ENCODE measurements around the gene PTPRZ1.

The PTPRZ1 gene

DNA sequence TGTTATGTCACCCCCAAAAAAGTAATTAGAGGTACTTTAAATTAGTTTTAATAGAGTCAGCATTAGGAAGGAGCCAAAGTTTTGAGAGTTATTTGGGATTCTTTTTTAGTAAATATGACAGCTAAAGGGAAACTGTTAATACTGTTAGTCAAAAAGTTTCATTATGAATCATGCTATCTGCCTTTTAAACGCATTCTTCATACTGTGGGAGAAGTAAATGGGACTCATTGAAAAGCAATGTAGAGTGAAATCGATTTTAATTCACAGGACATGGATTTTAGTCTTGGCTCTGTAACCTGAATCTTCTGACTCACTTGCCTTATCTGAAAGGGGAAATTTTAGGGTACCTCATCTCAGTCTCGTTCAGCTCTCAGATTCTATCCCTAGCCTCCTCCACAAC, 165.9 kb downstream of the PTPRZ1 start:
- Mint-ChIP-seq H3K9me3 (no peaks in the 10 kb centered on the region), H3K27me3 (no peaks in the 10 kb centered on the region), H3K4me3 (no peak overlapping the region), H3K27ac (no peak overlapping the region), H3K4me1 (no peaks in the 10 kb centered on the region)
- no peak for DNase-seq
- ATAC-seq = no peak

DNA sequence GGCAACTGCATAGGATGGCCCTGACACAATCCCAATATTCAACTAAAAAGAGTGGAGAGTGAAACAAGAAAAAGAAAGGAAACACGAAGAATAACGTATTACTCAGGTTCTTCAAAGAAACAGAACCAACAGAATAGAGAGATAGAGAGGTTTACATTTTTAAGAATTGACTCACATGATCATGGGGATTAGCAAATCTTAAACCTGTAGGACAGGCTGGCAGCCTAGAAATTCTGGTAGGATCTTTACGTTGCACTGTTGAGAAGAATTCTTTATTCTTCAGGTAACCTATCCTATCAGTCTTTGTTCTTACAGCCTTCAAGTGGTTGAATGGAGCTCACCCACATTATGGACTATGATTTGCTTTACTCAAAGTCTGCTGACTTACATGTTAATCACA, 167.2 kb downstream of the PTPRZ1 start:
- ATAC-seq (no peak), DNase-seq (no peak)
- no peak overlapping the region for H3K4me3 Mint-ChIP-seq
- no peaks in the 10 kb centered on the region for H3K4me1 Mint-ChIP-seq
- no peak overlapping the region for H3K27ac Mint-ChIP-seq
- H3K9me3 Mint-ChIP-seq = no peaks in the 10 kb centered on the region
- no peaks in the 10 kb centered on the region for H3K27me3 Mint-ChIP-seq

DNA sequence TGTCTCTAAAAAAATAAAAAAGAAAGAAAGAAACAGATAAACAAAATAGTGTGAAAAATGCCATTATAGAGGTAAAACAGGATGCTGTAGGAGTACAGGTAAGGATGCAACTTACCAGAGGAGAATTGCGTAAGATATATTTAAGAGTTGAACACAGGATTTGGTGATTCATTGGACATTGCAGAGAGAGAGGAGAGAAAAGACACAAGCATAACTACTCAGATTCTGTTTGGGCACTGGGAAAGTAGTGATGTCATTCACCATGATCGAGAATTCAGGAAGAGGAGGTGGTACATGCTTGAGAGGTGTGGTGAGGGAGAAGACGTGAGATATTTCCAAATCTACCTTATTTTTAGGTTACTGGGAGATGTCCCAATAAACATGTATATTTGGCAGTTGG, 173.4 kb downstream of the PTPRZ1 start:
- no peak for DNase-seq
- Mint-ChIP-seq H3K27ac (no peak overlapping the region), H3K27me3 (no peaks in the 10 kb centered on the region), H3K9me3 (no peaks in the 10 kb centered on the region), H3K4me1 (no peaks in the 10 kb centered on the region), H3K4me3 (no peak overlapping the region)
- no peak for ATAC-seq

DNA sequence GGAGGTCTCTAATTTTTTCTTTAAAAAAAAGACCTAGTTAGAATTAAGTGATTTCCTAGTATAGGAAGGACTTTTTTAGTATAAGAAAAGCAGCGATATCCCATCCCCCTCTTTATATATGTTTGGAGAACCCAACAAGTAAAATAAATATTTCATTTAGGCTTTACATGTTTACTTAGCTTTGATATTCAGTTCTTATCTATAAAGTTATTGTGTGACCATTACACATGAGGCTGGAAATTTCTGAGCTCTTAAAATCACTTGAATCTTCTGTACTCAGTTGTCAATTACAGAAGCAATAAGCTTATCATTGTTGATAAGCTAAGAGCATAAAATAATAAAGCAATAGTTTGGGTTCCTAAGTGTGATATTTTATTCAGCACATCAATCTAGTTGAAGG, 181.4 kb downstream of the PTPRZ1 start:
- Mint-ChIP-seq H3K4me3 (no peak overlapping the region), H3K27me3 (no peaks in the 10 kb centered on the region), H3K4me1 (no peaks in the 10 kb centered on the region), H3K27ac (no peak overlapping the region), H3K9me3 (no peaks in the 10 kb centered on the region)
- DNase-seq (no peak), ATAC-seq (no peak)

DNA sequence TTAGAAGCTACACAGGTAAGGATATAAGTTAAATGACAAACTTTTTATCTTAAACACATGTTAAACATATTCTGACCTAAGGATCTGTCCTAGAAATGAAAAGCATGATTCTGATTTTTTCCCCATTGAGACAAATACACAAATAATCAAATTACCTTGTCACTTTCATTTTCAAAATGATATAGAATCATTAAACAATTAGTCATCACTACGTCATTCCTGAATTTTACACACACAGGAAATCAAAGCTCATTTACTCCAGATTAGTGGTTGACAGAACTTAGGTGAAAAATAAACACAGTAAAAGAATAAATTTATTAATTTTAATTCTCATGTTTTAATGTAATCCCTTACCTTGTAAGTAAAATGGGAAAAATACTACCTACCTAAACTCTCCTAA, 182.1 kb downstream of the PTPRZ1 start:
- Mint-ChIP-seq H3K9me3 (no peaks in the 10 kb centered on the region), H3K4me3 (no peak overlapping the region)

DNA sequence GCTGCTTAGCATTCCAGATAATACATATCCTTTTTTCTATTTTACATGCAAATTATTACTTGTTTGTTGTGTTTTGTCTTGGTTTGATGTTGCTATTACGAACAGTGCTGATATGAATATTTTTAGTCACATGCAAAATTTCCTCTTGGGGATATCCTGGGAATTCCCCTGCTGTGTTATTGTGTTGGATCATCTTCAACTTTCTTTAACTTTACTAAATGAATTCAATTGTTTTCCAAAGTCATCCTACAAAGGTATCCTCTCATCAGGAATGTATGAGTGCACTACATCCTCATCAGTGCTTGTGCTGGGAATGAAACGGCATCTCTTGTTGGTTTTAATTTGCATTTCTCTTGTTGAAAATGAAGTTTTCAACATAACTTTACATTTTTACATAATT, 184.0 kb downstream of the PTPRZ1 start:
- no peaks in the 10 kb centered on the region for H3K9me3 Mint-ChIP-seq
- DNase-seq = no peak
- H3K27ac Mint-ChIP-seq = no peak overlapping the region
- ATAC-seq = no peak
- no peaks in the 10 kb centered on the region for H3K4me1 Mint-ChIP-seq
- H3K4me3 Mint-ChIP-seq = no peak overlapping the region
- H3K27me3 Mint-ChIP-seq = no peaks in the 10 kb centered on the region

More for the DNA sequence above, 182.1 kb downstream of the PTPRZ1 start:
- H3K27ac Mint-ChIP-seq = no peak overlapping the region
- DNase-seq = no peak
- H3K4me1 Mint-ChIP-seq = no peaks in the 10 kb centered on the region
- no peaks in the 10 kb centered on the region for H3K27me3 Mint-ChIP-seq
- ATAC-seq = no peak

DNA sequence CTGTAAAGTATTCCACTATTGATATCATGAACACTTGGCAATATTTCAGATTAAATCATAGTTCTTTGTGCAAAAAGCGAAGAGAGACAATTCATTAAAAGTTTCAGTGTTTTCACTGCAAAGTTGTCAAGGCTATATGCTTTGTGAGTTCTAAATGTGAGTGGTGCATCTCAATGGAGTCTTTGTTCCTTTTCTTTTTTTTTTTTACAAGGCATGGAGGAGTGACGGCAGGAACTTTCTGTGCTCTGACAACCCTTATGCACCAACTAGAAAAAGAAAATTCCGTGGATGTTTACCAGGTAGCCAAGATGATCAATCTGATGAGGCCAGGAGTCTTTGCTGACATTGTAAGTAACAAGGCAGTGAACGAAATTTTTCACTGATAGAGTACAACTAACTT, 186.6 kb downstream of the PTPRZ1 start:
- no peak for ATAC-seq
- H3K9me3 Mint-ChIP-seq = no peaks in the 10 kb centered on the region
- H3K4me1 Mint-ChIP-seq = no peaks in the 10 kb centered on the region
- H3K4me3 Mint-ChIP-seq = no peak overlapping the region
- H3K27me3 Mint-ChIP-seq = no peaks in the 10 kb centered on the region
- no peak overlapping the region for H3K27ac Mint-ChIP-seq
- DNase-seq = no peak

DNA sequence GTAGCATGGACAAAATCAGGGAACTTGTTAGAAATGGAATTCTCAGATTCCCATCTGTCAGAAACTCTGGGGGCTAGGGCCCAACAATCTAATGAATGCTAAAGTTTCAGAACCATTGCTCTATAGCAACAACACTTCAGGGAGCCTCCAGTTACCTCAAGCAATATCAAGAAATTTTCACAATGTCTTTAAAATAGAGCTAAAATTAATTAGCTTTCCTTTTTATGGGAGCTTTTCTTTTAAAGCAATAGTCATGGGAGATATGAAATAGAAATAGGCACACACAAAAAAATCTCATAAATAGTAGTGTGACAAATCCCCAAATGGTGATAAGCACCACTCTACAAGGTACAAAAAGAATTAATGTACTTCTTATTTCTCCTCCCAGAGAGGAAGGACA, 190.2 kb downstream of the PTPRZ1 start:
- no peaks in the 10 kb centered on the region for H3K27me3 Mint-ChIP-seq
- DNase-seq (no peak), ATAC-seq (no peak)
- no peaks in the 10 kb centered on the region for H3K4me1 Mint-ChIP-seq
- H3K9me3 Mint-ChIP-seq = no peaks in the 10 kb centered on the region
- H3K4me3 Mint-ChIP-seq = no peak overlapping the region
- no peak overlapping the region for H3K27ac Mint-ChIP-seq

DNA sequence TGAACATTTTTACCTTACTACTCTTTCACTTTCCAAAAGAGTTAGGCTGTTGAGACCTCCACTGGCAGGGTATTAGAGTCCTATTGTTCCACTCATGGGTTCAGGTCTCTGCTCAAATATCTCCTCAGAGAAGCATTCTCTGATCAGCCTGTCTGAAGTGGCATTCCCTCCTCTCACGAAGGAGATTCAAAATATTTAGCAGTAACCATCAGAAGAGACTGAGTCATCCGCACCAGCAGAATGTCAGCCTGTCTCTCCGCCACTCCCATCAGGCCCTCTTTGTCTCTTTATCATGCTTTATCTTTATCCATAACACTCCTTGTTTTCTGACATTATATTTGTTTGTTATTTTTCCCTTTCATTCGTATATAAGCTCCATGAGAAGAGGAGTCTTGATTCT, 192.0 kb downstream of the PTPRZ1 start:
- Mint-ChIP-seq H3K4me3 (no peak overlapping the region), H3K4me1 (no peaks in the 10 kb centered on the region), H3K27ac (no peak overlapping the region), H3K9me3 (peaks cover 0 to 6% of the 10 kb centered on the region in 2 donors), H3K27me3 (no peaks in the 10 kb centered on the region)
- ATAC-seq (no peak), DNase-seq (no peak)

DNA sequence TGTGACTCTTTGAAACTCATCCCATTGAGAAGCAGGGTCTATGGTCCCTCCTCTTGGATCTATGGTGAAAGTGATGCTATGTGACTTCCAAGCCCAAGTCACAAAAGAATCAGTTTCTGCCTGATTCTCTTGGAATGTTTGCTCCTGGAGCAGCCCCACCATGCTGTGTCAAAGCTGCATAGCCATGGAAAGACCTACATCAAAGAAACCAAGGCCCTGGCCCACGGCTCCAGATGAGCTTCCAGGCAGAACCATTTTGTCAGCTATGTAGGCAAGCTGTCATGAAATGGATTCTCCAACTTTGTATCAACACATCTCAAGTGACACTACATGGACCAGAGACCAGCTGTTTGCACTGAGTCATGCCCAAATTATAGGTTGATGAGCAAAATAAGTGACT, 194.1 kb downstream of the PTPRZ1 start:
- H3K4me3 Mint-ChIP-seq = no peak overlapping the region
- peaks cover 0 to 7% of the 10 kb centered on the region in 2 donors for H3K9me3 Mint-ChIP-seq
- H3K27ac Mint-ChIP-seq = no peak overlapping the region
- ATAC-seq (no peak), DNase-seq (no peak)
- H3K4me1 Mint-ChIP-seq = no peaks in the 10 kb centered on the region
- H3K27me3 Mint-ChIP-seq = no peaks in the 10 kb centered on the region

DNA sequence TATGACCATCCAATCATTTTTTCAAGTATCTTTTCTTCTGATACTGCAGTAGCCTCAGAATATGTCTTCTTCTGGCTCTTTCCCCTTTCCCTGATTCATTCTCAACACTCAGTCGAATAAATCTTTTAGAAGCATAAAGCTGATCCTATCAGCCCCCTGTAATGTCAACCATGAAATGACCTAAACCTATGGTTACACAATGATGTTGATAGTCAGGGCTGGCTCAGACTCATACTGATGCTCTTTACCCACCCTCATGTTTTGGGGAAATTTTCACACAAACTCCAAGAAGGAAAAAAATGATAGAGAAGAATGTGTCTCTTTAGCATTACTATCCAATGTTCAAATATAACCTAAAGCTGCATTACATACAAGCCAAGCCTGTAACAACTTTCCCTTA, 195.1 kb downstream of the PTPRZ1 start:
- DNase-seq = no peak
- no peak for ATAC-seq
- no peak overlapping the region for H3K4me3 Mint-ChIP-seq
- peaks cover 0 to 7% of the 10 kb centered on the region in 2 donors for H3K9me3 Mint-ChIP-seq
- H3K27me3 Mint-ChIP-seq = no peaks in the 10 kb centered on the region
- H3K27ac Mint-ChIP-seq = no peak overlapping the region
- no peaks in the 10 kb centered on the region for H3K4me1 Mint-ChIP-seq

DNA sequence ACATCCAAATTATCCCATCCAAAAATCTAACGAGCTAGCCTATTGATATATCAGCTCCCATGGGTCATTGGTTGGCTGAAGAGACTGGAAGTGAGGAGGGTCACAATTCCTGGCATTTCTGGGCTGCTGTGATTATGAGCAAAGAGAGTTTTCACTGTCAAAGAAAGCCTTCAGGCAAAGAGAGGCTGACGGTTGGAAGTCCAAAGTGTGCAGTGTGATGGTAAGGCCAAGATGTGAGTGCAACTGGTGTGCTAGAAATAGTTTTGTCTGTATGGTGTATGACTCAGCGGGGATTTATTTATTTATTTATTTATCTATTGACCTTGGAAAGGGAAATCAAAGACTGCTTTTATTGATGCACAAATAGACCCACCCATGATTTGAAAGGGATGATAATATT, 196.0 kb downstream of the PTPRZ1 start:
- Mint-ChIP-seq H3K27ac (no peak overlapping the region), H3K27me3 (no peaks in the 10 kb centered on the region), H3K4me1 (no peaks in the 10 kb centered on the region), H3K9me3 (peaks cover 0 to 7% of the 10 kb centered on the region in 2 donors), H3K4me3 (no peak overlapping the region)
- DNase-seq = no peak
- ATAC-seq = no peak

DNA sequence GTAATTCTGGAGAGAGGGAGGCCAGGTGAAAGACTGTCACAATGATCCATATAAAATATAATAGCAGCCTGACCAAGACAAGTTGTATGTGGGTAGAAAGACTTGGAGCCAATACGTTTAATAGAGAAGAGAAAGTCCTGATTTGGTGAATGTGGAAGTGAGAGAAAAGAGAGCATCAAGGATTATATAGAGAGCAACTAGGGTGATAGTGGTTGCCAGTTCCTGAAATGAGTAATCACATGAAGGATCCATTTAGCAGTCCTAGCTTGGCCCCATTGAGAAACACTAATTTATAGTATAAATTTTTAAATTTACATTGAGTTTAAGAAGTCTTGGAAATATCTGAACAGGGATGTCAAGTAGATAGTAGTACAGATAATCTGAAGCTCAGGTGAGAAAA, 197.1 kb downstream of the PTPRZ1 start:
- H3K4me3 Mint-ChIP-seq = no peak overlapping the region
- ATAC-seq (no peak), DNase-seq (no peak)
- H3K27me3 Mint-ChIP-seq = no peaks in the 10 kb centered on the region
- no peak overlapping the region for H3K27ac Mint-ChIP-seq
- peaks cover 0 to 12% of the 10 kb centered on the region in 2 donors for H3K9me3 Mint-ChIP-seq
- H3K4me1 Mint-ChIP-seq = no peaks in the 10 kb centered on the region

DNA sequence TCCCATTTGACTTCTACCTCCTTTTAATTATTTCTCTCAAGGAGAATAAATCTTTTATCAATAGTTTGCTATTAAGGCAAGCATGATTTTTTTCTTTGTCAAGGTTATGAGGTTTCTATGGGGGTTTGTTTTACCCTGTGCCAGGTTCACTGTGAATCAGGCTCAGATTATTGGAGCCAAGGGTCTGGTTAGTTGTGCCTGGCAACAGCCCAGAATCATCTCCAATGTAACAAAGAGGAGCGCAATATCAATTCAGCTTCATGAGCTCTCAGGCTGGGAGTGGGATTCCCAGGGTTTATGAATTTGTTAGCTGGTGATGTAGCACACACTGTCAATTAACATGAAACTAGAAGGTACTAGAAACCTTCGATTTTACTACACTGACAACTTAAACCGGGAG, 197.9 kb downstream of the PTPRZ1 start:
- Mint-ChIP-seq H3K4me1 (no peaks in the 10 kb centered on the region), H3K4me3 (no peak overlapping the region), H3K27me3 (no peaks in the 10 kb centered on the region), H3K27ac (no peak overlapping the region), H3K9me3 (peaks cover 0 to 17% of the 10 kb centered on the region in 2 donors)
- ATAC-seq (no peak), DNase-seq (no peak)

DNA sequence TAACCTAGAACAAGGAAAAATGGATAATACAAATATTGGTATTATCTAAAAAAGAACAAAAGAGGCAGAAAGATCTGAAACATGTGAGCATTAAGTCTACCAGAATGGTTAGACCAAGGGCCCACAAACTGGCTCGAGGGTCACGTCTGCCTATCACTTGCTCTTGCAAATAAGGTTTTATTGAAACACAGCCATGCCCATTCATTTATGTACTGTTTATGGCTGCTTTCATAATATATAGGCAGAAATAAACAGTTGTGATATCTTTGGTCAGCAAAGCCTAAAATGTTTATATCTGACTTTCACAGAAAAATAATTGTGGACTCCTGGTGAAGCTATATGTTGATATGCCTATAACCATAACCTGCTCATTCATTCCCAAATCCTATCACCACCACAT, 199.3 kb downstream of the PTPRZ1 start:
- Mint-ChIP-seq H3K4me1 (no peaks in the 10 kb centered on the region), H3K27me3 (no peaks in the 10 kb centered on the region), H3K27ac (no peak overlapping the region), H3K4me3 (no peak overlapping the region), H3K9me3 (peaks cover 0 to 17% of the 10 kb centered on the region in 2 donors)
- ATAC-seq (no peak), DNase-seq (no peak)

DNA sequence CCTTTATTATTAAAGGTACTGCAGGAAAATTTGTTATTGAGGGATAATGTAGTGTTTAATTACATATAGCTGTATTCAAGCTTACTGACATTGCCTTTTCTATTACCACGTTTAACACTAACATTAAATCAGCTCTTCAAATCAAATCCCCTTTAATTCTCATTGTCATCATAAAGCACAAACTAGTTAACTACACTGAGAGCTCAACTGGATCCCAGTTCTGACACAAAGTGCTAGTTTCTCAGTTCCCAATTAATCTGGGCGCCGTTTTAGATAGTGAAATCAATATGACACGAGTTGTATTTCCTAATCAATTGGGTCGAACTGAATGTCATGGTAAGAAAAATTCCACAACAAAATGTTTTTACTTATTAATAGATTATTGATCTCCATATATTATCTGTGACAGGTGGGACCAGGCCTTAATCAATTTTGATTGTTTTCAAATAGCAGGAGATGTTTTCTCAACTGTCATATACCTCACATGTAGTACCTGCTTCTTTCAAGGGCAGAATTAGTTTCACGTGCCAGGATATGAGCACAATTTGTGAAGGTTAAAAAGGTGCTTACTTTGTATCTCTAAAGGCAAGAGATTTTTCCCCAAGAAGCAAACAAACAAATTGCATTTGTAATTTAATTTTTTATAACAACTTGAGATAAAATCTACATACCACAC, 200.1 kb downstream of the PTPRZ1 start:
- no peaks in the 10 kb centered on the region for H3K27me3 Mint-ChIP-seq
- DNase-seq = no peak
- H3K9me3 Mint-ChIP-seq = peaks cover 0 to 17% of the 10 kb centered on the region in 2 donors
- ATAC-seq = no peak
- H3K4me3 Mint-ChIP-seq = no peak overlapping the region
- H3K27ac Mint-ChIP-seq = no peak overlapping the region
- no peaks in the 10 kb centered on the region for H3K4me1 Mint-ChIP-seq

DNA sequence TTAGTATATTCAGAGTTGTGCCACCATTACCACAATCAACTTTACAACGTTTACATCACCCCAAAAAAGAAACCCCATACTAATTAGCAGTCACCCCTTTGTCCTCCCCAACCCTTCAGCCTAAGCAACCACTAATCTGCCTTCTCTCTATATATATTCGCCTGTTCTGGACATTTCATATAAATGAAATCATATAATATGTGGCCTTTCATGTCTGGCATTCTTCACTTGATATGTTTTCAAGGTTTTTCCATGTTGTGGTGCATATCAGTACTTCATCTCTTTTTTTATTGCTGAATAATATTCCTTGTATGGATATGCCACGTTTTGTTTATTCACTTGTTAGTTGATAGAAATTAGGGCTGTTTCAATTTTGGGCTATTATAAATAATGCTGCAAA, 200.7 kb downstream of the PTPRZ1 start:
- no peaks in the 10 kb centered on the region for H3K27me3 Mint-ChIP-seq
- ATAC-seq (no peak), DNase-seq (no peak)
- H3K4me3 Mint-ChIP-seq = no peak overlapping the region
- H3K4me1 Mint-ChIP-seq = no peaks in the 10 kb centered on the region
- peaks cover 0 to 21% of the 10 kb centered on the region in 2 donors for H3K9me3 Mint-ChIP-seq
- H3K27ac Mint-ChIP-seq = no peak overlapping the region
